Measurements from ENCODE around the gene ZNF41.

GRCh38 chrX:47475476-47475875 lies 7.5 kb downstream of the ZNF41 start:
- no peak for TF ChIP-seq POLR2A (IDR thresholded peaks at IDR 0.05)
- TF ChIP-seq, protein P1, sequence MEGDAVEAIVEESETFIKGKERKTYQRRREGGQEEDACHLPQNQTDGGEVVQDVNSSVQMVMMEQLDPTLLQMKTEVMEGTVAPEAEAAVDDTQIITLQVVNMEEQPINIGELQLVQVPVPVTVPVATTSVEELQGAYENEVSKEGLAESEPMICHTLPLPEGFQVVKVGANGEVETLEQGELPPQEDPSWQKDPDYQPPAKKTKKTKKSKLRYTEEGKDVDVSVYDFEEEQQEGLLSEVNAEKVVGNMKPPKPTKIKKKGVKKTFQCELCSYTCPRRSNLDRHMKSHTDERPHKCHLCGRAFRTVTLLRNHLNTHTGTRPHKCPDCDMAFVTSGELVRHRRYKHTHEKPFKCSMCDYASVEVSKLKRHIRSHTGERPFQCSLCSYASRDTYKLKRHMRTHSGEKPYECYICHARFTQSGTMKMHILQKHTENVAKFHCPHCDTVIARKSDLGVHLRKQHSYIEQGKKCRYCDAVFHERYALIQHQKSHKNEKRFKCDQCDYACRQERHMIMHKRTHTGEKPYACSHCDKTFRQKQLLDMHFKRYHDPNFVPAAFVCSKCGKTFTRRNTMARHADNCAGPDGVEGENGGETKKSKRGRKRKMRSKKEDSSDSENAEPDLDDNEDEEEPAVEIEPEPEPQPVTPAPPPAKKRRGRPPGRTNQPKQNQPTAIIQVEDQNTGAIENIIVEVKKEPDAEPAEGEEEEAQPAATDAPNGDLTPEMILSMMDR (IDR thresholded peaks at IDR 0.05): no peak

Data from thyroid gland (tissue), 4 donors.